EL (cell line): ENCODE data around the gene RIN3.
A peak's percentile ranks its signal among the peaks of the same experiment; 100 is the strongest.

Experiments
- DNase-seq: peaks from one replicate; pipeline ENCODE4 v3.0.0-alpha.2; 2016

Gene RIN3

GRCh38 chr14:92578511-92578910 is 64.9 kb downstream of the RIN3 start:
- peak; percentile 52 for DNase-seq

GRCh38 chr14:92579244-92579936 is 65.8 kb downstream of the RIN3 start:
- no peak for DNase-seq

- DNase-seq, result no peak
These were observed 67.6 kb downstream of the RIN3 start for GRCh38 chr14:92581206-92581605.

- DNase-seq, result no peak
These were observed 68.5 kb downstream of the RIN3 start for GRCh38 chr14:92581966-92582566.

GRCh38 chr14:92582706-92583452 is 69.3 kb downstream of the RIN3 start:
- no peak for DNase-seq

- DNase-seq, result no peak
These were observed 70.6 kb downstream of the RIN3 start for GRCh38 chr14:92584220-92584619.

GRCh38 chr14:92584816-92585215 is 71.2 kb downstream of the RIN3 start:
- no peak for DNase-seq

GRCh38 chr14:92585981-92586937 is 72.7 kb downstream of the RIN3 start:
- peak; percentile 90 for DNase-seq

GRCh38 chr14:92586963-92587699 is 73.5 kb downstream of the RIN3 start:
- DNase-seq, result no peak

- no peak for DNase-seq
These were observed 74.1 kb downstream of the RIN3 start for GRCh38 chr14:92587700-92588085.

- DNase-seq, result no peak
These were observed 75.8 kb downstream of the RIN3 start for GRCh38 chr14:92589213-92589852.

- no peak for DNase-seq
These were observed 76.6 kb downstream of the RIN3 start for GRCh38 chr14:92590176-92590575.

- no peak for DNase-seq
These were observed 77.4 kb downstream of the RIN3 start for GRCh38 chr14:92590941-92591340.

- DNase-seq, result no peak
These were observed 77.8 kb downstream of the RIN3 start for GRCh38 chr14:92591346-92591745.

GRCh38 chr14:92595267-92595666 is 81.7 kb downstream of the RIN3 start:
- DNase-seq, result no peak

- no peak for DNase-seq
These were observed 82.8 kb downstream of the RIN3 start for GRCh38 chr14:92596331-92596907.

GRCh38 chr14:92597906-92598905 is 84.6 kb downstream of the RIN3 start:
- no peak for DNase-seq

- DNase-seq, result peak; percentile 81
These were observed 86.2 kb downstream of the RIN3 start for GRCh38 chr14:92599811-92600210.

GRCh38 chr14:92600318-92601053 is 86.9 kb downstream of the RIN3 start:
- DNase-seq, result peak; percentile 93
